ENCODE measurements around the gene SORCS1. TPM values are rescaled to one million over a fixed set of nuclear protein-coding genes. Genes with fewer than 3 reads are reported as not detected.

The SORCS1 gene
- total and polyA plus RNA-seq, 2 of the 8 experiments (the other 6 are each of a cell fraction or from before 2014, with no cell fraction given): 4.1 to 4.6 TPM

GRCh38 chr10:107025676-107026075 lies 138.8 kb downstream of the SORCS1 start:
- Histone ChIP-seq H4K8ac (ENCODE audit: extremely low read depth, insufficient read depth, low read length) (no peak overlapping the region), H2BK20ac (ENCODE audit: low read length) (no peak overlapping the region), H3K9me3 (ENCODE audit: insufficient read depth in 2 of 2, low read depth in 1 of 2, low read length in 1 of 2) (no peaks in the 10 kb centered on the region), H3K27me3 (replicated peaks in 1 of 4; ENCODE audit: control insufficient read depth in 3 of 4, extremely low read depth in 1 of 4, insufficient read depth in 3 of 4, low read length in 3 of 4) (no peaks in the 10 kb centered on the region), H3K36me3 (ENCODE audit: control insufficient read depth in 2 of 4, insufficient read depth in 4 of 4, low read length in 3 of 4) (no peaks in the 10 kb centered on the region), H3K4me3 (ENCODE audit: extremely low read depth in 1 of 4, insufficient read depth in 2 of 4, low read depth in 3 of 4, low read length in 4 of 4) (no peak overlapping the region; a peak in 1 of 8 replicates), H3K14ac (ENCODE audit: insufficient read length) (no peak overlapping the region), H4K5ac (ENCODE audit: insufficient read length, low read depth, low read length) (no peak overlapping the region), H3K79me1 (ENCODE audit: low read depth, low read length) (no peaks in the 10 kb centered on the region), H2BK120ac (replicated peaks; ENCODE audit: low read depth, low read length) (no peak overlapping the region), H3K9ac (replicated peaks in 1 of 4; ENCODE audit: extremely low read depth in 1 of 4, low read depth in 3 of 4, low read length in 3 of 4) (no peak overlapping the region), H3K79me2 (ENCODE audit: control insufficient read depth in 1 of 2, insufficient read depth in 2 of 2, low read length in 2 of 2) (no peaks in the 10 kb centered on the region), H3K4ac (replicated peaks; ENCODE audit: insufficient read length, low read depth, low read length) (no peak overlapping the region), H4K91ac (replicated peaks; ENCODE audit: insufficient read length, low read length) (no peak overlapping the region), H3K27ac (ENCODE audit: low read depth, low read length) (no peak overlapping the region), H4K20me1 (replicated peaks in 1 of 2; ENCODE audit: control insufficient read depth in 1 of 2, insufficient read depth in 2 of 2, low read length in 2 of 2) (no peaks in the 10 kb centered on the region), H2AK5ac (ENCODE audit: low read depth, low read length) (no peak overlapping the region; the same call in 1 of the 2 replicates), H2BK5ac (ENCODE audit: low read depth, low read length) (no peak overlapping the region), H3K4me2 (ENCODE audit: insufficient read depth in 1 of 2, low read depth in 2 of 2, low read length in 2 of 2) (no peak overlapping the region), H3K18ac (ENCODE audit: extremely low read depth, low read length) (no peak overlapping the region), H3K4me1 (replicated peaks in 1 of 4; ENCODE audit: control insufficient read depth in 3 of 4, insufficient read depth in 4 of 4, low read length in 3 of 4) (peaks cover 0 to 11% (median 0%) of the 10 kb centered on the region in 4 experiments; a peak in 2 of 7 replicates), H3K23me2 (ENCODE audit: low read depth, low read length) (no peaks in the 10 kb centered on the region), H2BK15ac (ENCODE audit: low read length) (no peak overlapping the region), H2BK12ac (ENCODE audit: low read depth, low read length) (no peak overlapping the region), H3K56ac (replicated peaks; ENCODE audit: insufficient read length, low read depth, low read length) (no peak overlapping the region), H3K23ac (ENCODE audit: insufficient read length) (no peak overlapping the region), H2AFZ (ENCODE audit: low read length) (no peak overlapping the region)
- TF ChIP-seq CTBP2 (IDR thresholded peaks at IDR 0.05; ENCODE audit: borderline replicate concordance, insufficient read depth, insufficient read length, low read length) (no peak), GTF2F1 (IDR thresholded peaks at IDR 0.05; ENCODE audit: borderline replicate concordance, low read depth, low read length) (no peak), TAF1 (IDR thresholded peaks at IDR 0.05; ENCODE audit: low read depth, low read length) (no peak), RAD21 (IDR thresholded peaks at IDR 0.05 in 1 of 2, conservative IDR thresholded peaks at IDR 0.05 in 1 of 2; ENCODE audit: low read depth in 2 of 2, low read length in 2 of 2) (no peak), KDM1A (IDR thresholded peaks at IDR 0.05; ENCODE audit: borderline replicate concordance, low read length) (no peak), CREB1 (IDR thresholded peaks at IDR 0.05) (no peak)
- DNase-seq (ENCODE audit: low read depth in 1 of 2, low spot score in 2 of 2): no peak
- CTCF ChIA-PET (ENCODE audit: partially characterized antibody): interaction anchor here (1.2 to 2.0 kb wide), 2 partner anchors 9 to 319 kb away, joined by 3 to 5 read pairs; no protein-coding TSS in a partner anchor
- POLR2A ChIA-PET (ENCODE audit: partially characterized antibody): no interaction called here
- 84% methylated on average over 4 of the region's 4 CpGs; no CpG with 5 or more reads in 1 of the 2 experiments for WGBS, 2 experiments (ENCODE audit: extremely low coverage in 1 of 2, insufficient coverage in 1 of 2, insufficient read length in 1 of 2, insufficient replicate concordance in 2 of 2, low coverage in 1 of 2, low lambda C conversion rate in 2 of 2, missing lambda C conversion rate in 1 of 2)
- no peak for FAIRE-seq
